ENCODE results near the gene CFAP90. TPM values are rescaled to one million over a fixed set of nuclear protein-coding genes. Genes with fewer than 3 reads are reported as not detected.

The CFAP90 gene
- polyA plus RNA-seq, 3 donors: 5.2 to 6.5 (median 5.2) TPM

DNA sequence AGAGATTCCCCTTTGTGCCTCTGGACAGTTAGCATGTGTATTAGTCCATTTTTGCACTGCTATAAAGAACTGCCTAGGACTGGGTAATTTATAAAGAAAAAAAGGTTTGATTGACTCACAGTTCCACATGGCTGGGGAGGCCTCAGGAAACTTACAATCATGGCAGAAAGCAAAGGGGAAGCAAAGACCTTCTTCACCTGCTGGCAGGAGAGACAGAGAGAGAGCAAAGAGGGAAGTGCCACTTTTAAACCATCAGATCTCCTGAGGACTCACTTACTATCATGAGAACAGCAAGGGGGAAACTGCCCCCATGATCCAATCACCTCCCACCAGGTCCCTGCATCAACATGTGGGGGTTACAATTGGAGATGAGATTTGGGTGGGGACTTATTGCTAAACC lies 6.0 kb downstream of the CFAP90 start:
- DNase-seq (ENCODE audit: extremely low read depth in 1 of 11, low read depth in 9 of 11, low spot score in 4 of 11): no peak

DNA sequence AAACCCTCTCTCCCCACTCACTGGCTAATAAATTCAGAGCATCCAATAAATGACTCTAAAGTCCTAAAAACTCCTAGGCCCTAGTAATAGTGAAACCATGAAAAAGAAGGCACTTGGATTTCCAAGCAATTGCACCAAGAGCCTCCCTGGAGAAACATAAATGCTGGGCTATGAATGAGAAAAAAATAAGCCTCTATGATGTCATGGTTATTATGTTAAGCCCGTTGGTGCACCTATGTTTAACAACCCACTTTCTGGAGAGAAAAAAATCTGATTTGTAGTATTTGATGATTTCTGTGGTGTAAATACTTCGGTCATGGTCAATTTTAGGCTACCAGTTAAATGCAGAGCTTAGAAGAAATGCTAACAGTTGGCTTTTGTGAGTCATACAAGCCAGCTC lies 8.4 kb downstream of the CFAP90 start:
- no peak for DNase-seq (ENCODE audit: extremely low read depth in 1 of 11, low read depth in 9 of 11, low spot score in 4 of 11)

DNA sequence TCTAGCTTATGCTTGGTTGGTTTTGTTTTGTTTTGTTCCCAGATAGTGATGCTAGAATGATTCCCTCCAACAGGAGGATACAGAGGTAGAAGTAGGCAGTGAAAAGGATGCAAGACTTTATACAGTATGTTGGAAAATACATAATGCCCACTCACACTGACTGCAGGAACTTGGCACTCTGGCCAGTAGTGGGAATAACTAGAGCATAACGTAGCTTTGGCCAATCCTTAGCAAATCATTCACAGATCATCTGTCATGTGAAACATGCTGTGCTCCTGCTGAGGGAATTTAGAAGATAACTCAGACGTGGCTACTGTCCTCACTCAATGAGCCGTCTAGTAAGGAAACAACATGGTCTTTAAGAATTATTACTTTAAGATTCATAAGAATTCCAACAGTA lies 13.5 kb downstream of the CFAP90 start:
- peak in 2 of 11 donors; percentile 24 to 54 for DNase-seq (ENCODE audit: extremely low read depth in 1 of 11, low read depth in 9 of 11, low spot score in 4 of 11)

DNA sequence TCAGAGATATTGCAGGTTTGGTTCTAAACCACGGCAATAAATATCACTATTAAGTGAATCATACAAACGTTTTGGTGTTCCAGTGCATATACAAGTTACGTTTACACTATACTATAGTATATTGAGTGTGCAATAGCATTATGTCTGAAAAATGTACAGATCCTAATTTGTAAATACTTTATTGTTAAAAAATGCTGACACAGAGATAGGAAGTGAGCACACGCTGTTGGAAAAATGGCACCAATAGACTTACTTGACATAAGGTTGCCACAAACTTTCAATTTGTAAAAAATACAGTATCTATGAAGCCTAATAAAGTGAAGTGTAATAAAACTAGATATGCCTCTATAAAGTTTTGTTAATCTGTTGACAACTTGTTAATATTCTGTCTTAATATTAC lies 16.0 kb downstream of the CFAP90 start:
- no peak for DNase-seq (ENCODE audit: extremely low read depth in 1 of 11, low read depth in 9 of 11, low spot score in 4 of 11)

DNA sequence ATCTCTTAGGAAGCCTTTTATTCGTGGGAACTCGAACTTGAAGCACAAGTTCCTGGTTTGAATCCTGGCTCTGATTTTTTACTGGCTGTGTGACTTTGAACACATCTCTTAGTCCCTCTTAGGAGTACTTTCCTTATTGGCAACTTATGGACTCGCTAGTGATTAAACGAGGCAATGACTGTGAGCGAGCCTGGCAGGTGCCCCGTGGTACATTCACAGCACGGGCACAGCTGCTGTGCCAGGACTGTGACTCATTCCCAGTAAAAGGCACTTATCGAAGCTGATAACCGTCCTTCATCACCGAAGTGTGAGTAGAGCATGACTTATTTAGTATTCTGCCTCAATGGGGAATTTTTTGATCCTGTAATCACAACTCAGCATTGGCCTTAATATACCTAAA lies 22.7 kb downstream of the CFAP90 start:
- no peak for DNase-seq (ENCODE audit: extremely low read depth in 1 of 11, low read depth in 9 of 11, low spot score in 4 of 11)

DNA sequence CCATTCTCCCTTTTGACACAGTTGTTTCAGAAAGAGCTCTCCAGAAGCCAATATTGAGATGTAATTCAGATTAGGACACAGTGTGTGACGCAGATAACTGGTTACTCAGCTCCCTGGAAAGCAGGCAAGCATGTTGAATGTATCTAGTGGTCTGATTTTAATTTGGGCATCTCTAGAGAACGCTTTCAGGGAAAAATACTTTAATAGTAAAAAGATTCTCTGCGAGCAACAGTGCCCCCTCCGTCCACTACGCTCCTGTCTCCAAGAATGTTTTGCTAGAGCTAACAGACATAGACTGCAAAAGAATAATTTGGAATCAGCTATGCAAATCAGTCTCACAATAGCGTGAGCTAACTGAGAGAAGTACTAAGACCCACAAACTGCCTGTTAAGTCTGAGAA lies 23.3 kb downstream of the CFAP90 start:
- DNase-seq (ENCODE audit: extremely low read depth in 1 of 11, low read depth in 9 of 11, low spot score in 4 of 11): no peak

DNA sequence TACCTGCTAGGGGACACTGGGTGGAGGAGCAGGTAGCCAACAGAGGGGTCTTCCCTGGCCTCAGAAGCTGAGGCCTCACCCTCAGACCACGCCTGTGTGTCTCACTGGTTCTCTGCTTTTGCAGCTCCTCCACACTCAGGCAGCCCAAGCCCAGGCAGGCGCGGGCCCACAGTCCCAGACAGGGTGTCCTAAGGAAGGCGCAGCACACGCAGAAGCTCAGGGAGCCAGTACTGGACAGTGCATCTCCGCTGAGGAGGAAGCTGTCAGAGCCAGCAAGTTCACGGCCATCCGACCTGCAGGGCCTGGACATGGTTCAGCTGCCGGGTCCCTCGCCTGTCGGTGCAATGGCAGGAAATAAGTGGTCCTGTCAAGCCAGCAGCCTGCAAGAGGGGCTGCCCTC lies 25.3 kb downstream of the CFAP90 start:
- DNase-seq (ENCODE audit: extremely low read depth in 1 of 11, low read depth in 9 of 11, low spot score in 4 of 11): no peak

DNA sequence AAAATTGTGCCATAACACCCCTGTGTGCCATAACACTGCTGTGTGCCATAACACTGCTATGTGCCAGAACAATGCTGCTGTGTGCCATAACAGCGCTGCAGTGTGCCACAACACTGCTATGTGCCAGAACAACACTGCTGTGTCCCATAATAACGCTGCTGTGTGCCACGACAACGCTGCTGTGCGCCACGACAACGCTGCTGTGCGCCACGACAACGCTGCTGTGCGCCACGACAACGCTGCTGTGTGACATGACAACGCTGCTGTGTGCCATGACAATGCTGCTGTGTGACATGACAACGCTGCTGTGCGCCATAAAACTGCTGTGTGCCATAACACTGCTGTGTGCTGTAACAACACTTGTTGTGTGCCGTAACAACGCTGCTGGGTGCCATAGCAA lies 25.9 kb downstream of the CFAP90 start:
- no peak for DNase-seq (ENCODE audit: extremely low read depth in 1 of 11, low read depth in 9 of 11, low spot score in 4 of 11)

DNA sequence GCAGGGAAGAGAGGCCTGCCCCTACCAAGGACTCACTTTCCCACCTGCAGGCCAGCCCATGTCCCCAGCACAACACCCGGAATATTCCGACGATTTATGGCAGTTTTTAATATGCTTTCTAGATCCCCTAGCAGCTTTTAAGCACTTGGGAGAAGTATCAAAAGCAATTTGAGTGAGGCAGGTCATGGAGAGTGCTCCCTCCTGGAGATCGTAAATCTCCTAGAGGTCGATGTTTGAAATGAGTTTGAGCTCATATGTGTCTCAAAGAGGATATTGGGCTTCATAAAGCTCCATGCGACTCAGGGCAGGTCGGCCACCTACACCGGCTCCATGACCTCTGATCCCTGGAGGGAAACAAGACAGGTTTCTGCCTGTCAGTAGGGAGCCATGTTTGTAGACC lies 27.3 kb downstream of the CFAP90 start:
- peak in 1 of 11 donors; percentile 18 for DNase-seq (ENCODE audit: extremely low read depth in 1 of 11, low read depth in 9 of 11, low spot score in 4 of 11)

DNA sequence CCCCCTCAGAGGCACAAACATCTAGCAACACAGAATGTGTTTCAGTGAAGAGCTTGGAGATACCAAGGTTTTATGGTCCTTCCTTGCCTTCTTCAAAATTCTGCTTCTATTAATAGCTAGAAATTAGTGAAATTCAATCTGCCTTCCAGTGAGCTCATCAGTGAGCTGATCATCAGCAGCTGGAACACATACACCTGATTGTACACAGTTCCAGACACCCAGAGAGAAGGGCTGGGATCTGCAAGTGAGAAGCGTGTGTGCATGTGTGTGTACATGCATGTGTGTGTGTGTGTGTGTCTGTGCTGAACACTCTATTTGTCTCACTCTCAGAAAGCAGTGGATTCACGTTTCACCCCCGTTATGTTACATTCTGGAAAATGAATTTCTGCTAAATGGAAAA lies 28.5 kb downstream of the CFAP90 start:
- DNase-seq (ENCODE audit: extremely low read depth in 1 of 11, low read depth in 9 of 11, low spot score in 4 of 11): no peak

DNA sequence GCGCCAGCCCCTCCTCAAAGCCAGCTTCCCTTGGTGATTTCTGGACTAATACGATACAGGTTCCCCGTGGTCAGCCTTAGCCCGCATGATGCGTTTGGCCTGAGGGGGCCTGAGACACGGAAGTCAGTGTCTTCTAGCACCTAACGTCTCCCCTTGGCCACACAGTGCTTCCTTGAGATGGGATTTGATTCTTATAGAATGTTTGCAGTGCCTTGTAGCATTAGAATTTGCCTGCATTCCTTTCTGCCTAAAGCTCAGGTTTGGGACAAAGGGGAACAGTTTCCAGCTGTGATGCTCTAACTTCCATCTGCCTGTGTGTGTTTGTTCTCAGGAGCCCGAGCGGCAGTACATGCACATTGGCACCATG lies 34.4 kb downstream of the CFAP90 start:
- DNase-seq (ENCODE audit: extremely low read depth in 1 of 11, low read depth in 9 of 11, low spot score in 4 of 11): no peak

DNA sequence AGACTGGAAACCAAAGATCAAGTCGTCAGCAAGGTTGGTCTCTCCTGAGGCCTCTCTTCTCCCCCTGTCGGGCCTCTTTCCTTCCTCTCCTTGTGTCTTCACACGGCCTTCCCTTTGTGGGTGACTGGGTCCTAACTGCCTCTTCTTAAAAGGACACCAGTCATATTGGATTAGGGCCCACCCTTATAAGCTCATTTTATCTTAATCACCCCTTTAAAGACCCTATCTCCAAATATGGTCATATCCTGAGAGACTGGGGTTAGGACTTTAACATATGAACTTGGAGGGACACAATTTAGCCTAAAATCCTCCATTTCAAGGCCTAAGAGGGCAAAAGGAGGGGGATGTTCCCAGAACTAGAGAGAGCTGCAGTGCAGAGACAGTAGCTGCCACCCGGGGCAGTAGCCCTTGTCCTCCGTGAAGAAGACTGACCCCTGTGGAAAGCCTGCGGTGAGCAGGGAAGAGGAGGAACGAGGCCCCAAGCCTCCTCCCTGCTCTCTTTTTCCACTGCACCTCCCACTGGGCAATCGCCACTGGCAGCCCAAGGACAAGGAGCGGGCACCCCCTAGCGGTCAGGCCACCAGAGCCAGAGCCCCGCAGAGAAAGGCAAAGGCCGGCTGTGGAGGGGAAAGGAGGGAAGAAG lies 34.9 kb downstream of the CFAP90 start:
- DNase-seq (ENCODE audit: extremely low read depth in 1 of 11, low read depth in 9 of 11, low spot score in 4 of 11): peak; percentile 17 to 70 (median 56)

DNA sequence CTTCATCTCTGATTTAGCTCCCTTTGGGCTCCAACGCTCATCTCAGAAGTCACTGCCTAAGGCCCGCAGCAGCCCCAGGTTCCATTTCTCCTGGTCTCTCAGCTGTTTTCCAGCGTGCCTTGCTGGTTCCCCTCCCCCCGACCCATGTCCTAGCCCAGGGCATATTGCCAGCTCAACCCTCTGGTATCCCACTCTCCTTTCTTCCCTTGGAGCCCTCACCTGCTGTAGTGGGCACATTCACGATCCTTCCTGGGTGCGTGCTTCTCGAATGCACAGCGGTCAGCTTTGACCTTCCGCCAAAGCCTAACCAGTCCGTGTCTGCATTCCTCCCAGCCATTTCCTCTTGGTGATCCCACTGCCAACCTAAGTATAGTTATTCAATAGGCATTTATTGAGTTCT lies 36.1 kb downstream of the CFAP90 start:
- DNase-seq (ENCODE audit: extremely low read depth in 1 of 11, low read depth in 9 of 11, low spot score in 4 of 11): no peak

DNA sequence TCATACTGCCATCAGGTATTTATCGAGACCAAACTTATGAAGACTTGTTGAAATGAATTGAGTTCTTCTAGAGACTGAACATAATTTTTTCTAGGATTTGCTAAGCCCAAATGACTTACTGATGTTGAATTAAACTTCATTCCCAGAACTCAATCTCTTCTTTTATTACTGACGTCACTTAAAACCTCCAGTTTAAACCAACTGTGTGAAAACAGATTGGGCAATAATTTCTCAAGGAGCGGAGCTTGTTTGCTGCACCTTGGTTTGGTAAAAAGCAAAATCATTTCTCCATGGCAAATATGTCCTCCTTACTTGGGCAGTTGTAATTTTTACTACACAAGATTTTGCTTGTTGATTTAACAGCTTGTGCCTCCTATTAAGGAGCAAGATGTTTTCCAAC lies 37.4 kb downstream of the CFAP90 start:
- no peak for DNase-seq (ENCODE audit: extremely low read depth in 1 of 11, low read depth in 9 of 11, low spot score in 4 of 11)

DNA sequence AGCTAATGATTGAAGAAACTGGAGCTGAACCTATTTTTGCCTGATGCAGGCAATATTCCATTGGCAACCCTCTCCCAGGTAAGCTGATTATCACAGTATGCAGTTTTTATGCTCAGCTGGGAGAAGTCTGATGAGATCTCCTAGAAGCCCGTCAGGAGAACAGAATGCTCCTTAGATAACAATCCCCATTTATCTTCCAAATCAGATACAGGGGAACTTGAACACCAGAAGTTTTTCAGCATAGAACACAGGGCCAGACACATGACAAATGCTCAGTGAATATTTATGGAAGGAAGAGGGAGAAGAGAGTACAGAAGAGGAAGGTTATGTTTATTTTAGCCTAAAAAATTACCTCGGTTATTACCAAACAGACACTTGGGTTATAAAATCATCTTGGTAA lies 37.9 kb downstream of the CFAP90 start:
- DNase-seq (ENCODE audit: extremely low read depth in 1 of 11, low read depth in 9 of 11, low spot score in 4 of 11): no peak

DNA sequence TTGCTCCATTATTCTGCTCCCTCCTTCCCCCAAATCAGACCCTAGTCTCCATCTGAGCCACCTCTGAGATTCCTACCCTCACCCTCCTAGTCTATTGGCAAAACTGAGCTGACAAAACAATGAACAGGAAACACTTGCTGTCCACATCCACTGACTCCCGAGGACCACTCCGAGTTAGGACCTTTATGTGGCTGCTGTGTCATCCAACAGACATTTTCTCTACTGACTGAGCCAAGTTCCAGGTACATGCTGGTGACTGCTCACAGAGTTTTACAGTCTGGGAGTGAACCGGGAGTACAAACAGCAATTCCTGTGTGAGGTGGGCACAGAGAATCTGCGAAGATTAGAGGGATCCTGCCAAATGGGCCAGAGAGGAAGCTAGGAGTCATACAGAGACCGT lies 39.2 kb downstream of the CFAP90 start:
- DNase-seq (ENCODE audit: extremely low read depth in 1 of 11, low read depth in 9 of 11, low spot score in 4 of 11): no peak

DNA sequence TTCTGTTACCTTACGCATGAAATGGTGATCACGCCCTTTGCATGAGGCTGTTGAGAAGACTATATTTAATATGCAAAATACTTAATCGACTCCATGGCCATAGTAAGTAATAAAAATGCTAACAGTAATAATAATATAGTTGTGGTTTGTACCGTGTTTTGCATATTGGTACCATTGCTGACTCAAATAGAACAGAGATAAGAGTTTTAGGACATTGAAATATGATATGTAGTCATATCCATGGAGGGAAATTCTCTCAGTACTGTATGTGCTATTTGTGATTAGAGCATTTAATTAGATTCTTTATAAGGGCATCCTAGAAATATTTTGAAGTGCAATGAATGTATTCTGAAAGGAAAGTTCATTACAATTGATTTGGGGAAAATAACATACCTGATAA lies 41.9 kb downstream of the CFAP90 start:
- no peak for DNase-seq (ENCODE audit: extremely low read depth in 1 of 11, low read depth in 9 of 11, low spot score in 4 of 11)

DNA sequence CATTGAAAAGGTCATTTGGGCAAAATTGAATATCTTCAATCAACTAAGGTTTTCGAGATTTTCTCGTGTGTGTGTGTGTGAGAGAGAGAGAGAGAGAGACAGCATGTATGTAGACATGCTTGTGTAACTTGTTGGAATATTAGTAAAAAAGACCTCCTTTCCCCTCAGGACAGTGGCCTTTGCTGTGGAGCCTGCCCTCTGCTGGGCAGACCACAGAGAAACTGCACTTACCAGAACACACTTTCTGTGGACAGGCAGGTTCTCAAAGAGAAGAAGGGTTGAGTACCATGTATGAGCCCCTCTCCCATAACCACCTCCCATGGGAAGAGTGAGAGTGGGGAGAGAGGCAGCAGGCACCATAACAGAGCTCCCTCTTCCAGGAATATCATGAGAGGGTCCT lies 45.6 kb downstream of the CFAP90 start:
- no peak for DNase-seq (ENCODE audit: extremely low read depth in 1 of 11, low read depth in 9 of 11, low spot score in 4 of 11)

DNA sequence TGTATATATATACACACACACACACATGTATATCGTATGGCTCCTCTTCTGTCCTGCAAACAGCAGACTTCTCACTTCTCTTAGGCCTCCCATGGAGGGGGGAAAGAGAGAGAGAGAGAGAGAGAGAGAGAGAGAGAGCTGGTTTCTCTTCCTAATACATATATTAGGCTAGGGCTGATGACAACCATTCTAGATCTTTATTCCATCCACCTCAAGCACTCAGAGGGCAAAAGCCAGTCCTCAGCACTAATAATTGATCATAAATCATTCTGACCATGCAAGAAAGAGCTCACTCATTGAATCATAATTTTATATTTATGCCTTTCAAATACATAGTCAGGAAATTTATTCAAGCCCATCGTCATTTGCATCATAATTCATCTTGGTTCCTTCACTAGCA lies 47.0 kb downstream of the CFAP90 start:
- DNase-seq (ENCODE audit: extremely low read depth in 1 of 11, low read depth in 9 of 11, low spot score in 4 of 11): no peak

DNA sequence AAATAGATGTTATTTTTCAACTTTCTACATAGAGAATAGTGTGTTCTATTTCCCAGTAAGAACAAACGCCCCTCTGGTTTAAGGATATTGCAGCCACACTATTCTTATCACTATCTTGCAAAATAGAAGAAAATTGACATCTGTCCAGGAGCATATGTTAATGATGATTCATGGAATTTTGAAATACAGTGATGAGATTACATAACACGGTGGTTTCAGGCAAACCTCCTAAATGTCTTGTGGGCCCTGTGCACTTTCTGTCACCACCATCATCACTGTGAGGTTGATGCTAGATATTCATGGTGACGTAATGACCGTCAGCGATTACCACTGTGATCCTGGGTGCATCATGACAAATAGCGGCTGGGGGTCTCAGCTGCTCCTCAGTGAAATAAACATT lies 48.1 kb downstream of the CFAP90 start:
- DNase-seq (ENCODE audit: extremely low read depth in 1 of 11, low read depth in 9 of 11, low spot score in 4 of 11): no peak

DNA sequence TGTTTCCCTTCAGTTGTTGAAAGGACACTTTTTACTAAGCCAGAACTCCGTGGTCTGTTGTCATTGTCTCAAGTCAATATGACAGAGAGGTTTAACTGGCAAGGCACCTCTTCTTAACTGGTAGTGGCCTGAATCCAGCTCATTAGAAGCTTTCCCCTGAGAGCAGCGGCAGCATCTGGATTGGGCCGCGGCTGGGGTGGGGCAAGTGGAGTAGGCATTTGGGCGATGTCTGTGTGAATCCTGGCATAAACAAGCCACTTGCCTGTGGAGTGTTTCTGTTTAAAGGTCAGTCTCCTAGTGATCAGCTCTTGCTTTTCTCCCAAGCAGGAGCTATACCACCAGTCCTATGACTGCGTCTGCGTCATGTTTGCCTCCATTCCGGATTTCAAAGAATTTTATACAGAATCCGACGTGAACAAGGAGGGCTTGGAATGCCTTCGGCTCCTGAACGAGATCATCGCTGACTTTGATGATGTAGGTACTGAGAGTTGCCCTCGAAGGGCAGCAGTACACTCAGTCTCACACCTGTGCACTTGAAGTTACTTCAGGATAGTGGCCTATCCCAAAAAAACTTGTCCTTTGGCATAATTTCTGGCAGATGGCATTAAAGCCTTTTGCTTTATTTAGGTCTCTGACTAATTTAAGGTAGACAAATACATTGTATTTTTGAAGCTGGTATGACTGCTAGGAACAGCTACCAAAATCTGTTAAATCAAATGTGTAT lies 48.9 kb downstream of the CFAP90 start:
- DNase-seq (ENCODE audit: extremely low read depth in 1 of 11, low read depth in 9 of 11, low spot score in 4 of 11): no peak

Measured in renal cortex interstitium (tissue), 11 donors.